ENCODE results near the gene OPRPN.

The OPRPN gene

DNA sequence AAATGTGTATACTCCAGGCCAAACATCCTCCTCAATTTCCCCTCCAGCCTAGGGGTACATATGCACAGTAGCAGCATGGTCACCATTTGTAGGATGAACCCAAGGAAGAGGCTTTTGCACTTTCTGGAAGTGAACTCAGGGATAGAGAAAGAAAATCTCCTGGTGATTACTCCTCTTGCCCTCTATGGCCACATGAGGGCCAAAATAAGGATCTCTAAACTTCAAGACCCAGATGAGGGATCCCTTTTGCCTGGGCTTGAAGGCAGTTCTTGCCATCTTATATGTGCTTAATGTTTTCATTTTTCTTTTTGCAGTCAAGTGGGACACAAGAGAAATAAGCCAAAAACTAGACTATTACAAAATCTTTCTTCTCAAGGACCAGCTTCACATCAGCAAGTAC is 44.7 kb downstream of the OPRPN start:
- TF ChIP-seq, protein P1, sequence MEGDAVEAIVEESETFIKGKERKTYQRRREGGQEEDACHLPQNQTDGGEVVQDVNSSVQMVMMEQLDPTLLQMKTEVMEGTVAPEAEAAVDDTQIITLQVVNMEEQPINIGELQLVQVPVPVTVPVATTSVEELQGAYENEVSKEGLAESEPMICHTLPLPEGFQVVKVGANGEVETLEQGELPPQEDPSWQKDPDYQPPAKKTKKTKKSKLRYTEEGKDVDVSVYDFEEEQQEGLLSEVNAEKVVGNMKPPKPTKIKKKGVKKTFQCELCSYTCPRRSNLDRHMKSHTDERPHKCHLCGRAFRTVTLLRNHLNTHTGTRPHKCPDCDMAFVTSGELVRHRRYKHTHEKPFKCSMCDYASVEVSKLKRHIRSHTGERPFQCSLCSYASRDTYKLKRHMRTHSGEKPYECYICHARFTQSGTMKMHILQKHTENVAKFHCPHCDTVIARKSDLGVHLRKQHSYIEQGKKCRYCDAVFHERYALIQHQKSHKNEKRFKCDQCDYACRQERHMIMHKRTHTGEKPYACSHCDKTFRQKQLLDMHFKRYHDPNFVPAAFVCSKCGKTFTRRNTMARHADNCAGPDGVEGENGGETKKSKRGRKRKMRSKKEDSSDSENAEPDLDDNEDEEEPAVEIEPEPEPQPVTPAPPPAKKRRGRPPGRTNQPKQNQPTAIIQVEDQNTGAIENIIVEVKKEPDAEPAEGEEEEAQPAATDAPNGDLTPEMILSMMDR (IDR thresholded peaks at IDR 0.05; ENCODE audit: borderline replicate concordance, extremely low read depth, low read length, poor library complexity, severe bottlenecking), result no peak
- TF ChIP-seq EZH2 (IDR thresholded peaks at IDR 0.05; ENCODE audit: borderline replicate concordance, low read depth, low read length, severe bottlenecking), result no peak
- Histone ChIP-seq H3K4me2 (ENCODE audit: insufficient read depth, low read length) (no peak overlapping the region), H3K27me3 (ENCODE audit: insufficient read depth, low read length, poor library complexity) (no peaks in the 10 kb centered on the region), H3K9me3 (ENCODE audit: insufficient read depth, low read length, severe bottlenecking) (no peaks in the 10 kb centered on the region), H4K20me1 (ENCODE audit: insufficient read depth, low read length) (no peaks in the 10 kb centered on the region), H3K27ac (ENCODE audit: low read length) (no peak overlapping the region), H3K4me1 (ENCODE audit: insufficient read depth, low read length) (no peaks in the 10 kb centered on the region), H3K36me3 (ENCODE audit: insufficient read depth, low read length) (no peaks in the 10 kb centered on the region), H3K79me2 (ENCODE audit: insufficient read depth, low read length) (no peaks in the 10 kb centered on the region), H3K4me3 (ENCODE audit: low read depth in 1 of 2, low read length in 2 of 2) (no peak overlapping the region), H2AFZ (ENCODE audit: low read depth, low read length) (no peak overlapping the region), H3K9ac (ENCODE audit: low read depth, low read length) (no peak overlapping the region)
- ATAC-seq (ENCODE audit: insufficient read depth, low read depth) (no peak), DNase-seq (no peak)

DNA sequence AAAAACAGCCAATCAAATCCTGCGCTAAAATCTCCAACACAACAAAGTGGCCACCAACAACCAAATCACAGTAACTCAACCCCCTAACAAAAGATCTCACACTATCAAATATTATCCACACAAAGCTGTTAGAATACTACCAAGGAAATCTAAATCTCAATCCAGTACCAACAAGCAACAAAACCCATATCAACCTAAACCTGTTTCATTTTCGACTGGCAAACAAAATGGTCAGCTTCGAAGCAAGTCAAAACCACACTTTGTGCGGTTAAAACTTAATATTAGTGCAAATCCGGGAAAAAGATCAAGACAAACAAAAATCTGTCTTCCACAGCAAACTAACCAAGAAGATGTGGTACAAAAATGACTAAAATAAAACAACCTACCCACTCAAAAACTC is 45.6 kb downstream of the OPRPN start:
- Histone ChIP-seq H3K9me3 (ENCODE audit: insufficient read depth, low read length, severe bottlenecking) (no peaks in the 10 kb centered on the region), H3K4me3 (ENCODE audit: low read depth in 1 of 2, low read length in 2 of 2) (no peak overlapping the region), H4K20me1 (ENCODE audit: insufficient read depth, low read length) (no peaks in the 10 kb centered on the region), H3K4me2 (ENCODE audit: insufficient read depth, low read length) (no peak overlapping the region), H3K79me2 (ENCODE audit: insufficient read depth, low read length) (no peaks in the 10 kb centered on the region), H3K27ac (ENCODE audit: low read length) (no peak overlapping the region), H2AFZ (ENCODE audit: low read depth, low read length) (no peak overlapping the region), H3K27me3 (ENCODE audit: insufficient read depth, low read length, poor library complexity) (no peaks in the 10 kb centered on the region), H3K4me1 (ENCODE audit: insufficient read depth, low read length) (no peaks in the 10 kb centered on the region), H3K36me3 (ENCODE audit: insufficient read depth, low read length) (no peaks in the 10 kb centered on the region), H3K9ac (ENCODE audit: low read depth, low read length) (no peak overlapping the region)
- no peak for ATAC-seq (ENCODE audit: insufficient read depth, low read depth)
- DNase-seq, result no peak
- TF ChIP-seq, protein P1 (IDR thresholded peaks at IDR 0.05; ENCODE audit: borderline replicate concordance, extremely low read depth, low read length, poor library complexity, severe bottlenecking), result no peak
- no peak for TF ChIP-seq EZH2 (IDR thresholded peaks at IDR 0.05; ENCODE audit: borderline replicate concordance, low read depth, low read length, severe bottlenecking)

- Histone ChIP-seq H3K36me3 (ENCODE audit: insufficient read depth, low read length) (no peaks in the 10 kb centered on the region), H3K4me2 (ENCODE audit: insufficient read depth, low read length) (no peak overlapping the region), H2AFZ (ENCODE audit: low read depth, low read length) (no peak overlapping the region), H3K9ac (ENCODE audit: low read depth, low read length) (no peak overlapping the region), H3K27ac (ENCODE audit: low read length) (no peak overlapping the region), H3K4me3 (ENCODE audit: low read depth in 1 of 2, low read length in 2 of 2) (no peak overlapping the region), H3K9me3 (ENCODE audit: insufficient read depth, low read length, severe bottlenecking) (no peaks in the 10 kb centered on the region), H3K79me2 (ENCODE audit: insufficient read depth, low read length) (no peaks in the 10 kb centered on the region), H3K4me1 (ENCODE audit: insufficient read depth, low read length) (no peaks in the 10 kb centered on the region), H3K27me3 (ENCODE audit: insufficient read depth, low read length, poor library complexity) (peaks cover 6% of the 10 kb centered on the region), H4K20me1 (ENCODE audit: insufficient read depth, low read length) (no peaks in the 10 kb centered on the region)
- no peak for TF ChIP-seq EZH2 (IDR thresholded peaks at IDR 0.05; ENCODE audit: borderline replicate concordance, low read depth, low read length, severe bottlenecking)
- TF ChIP-seq, protein P1 (IDR thresholded peaks at IDR 0.05; ENCODE audit: borderline replicate concordance, extremely low read depth, low read length, poor library complexity, severe bottlenecking), result no peak
- DNase-seq (no peak), ATAC-seq (ENCODE audit: insufficient read depth, low read depth) (no peak)
These were observed 51.5 kb downstream of the OPRPN start for GRCh38 chr4:70449220-70449619.

DNA sequence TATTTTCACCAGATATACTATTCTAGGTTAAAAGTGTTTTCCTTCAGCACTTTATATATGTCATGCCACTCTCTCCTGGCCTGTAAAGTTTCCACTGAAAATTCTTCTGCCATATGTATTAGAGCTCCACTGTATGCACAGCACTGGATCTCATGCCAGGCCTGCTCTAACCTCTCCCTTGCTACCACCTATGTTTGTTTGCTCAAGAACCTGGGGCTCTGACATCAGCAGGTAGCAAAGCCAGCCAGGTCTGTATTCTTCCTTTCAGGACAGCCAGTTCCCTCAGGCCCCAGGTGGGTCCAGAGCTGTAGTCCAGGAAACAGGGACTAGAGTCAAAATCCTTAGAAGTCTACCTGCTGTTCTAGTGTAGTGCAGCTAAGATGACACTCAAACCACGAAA is 55.2 kb downstream of the OPRPN start:
- H3K79me2 ChIP-seq (ENCODE audit: insufficient read depth, low read length), result no peaks in the 10 kb centered on the region
- TF ChIP-seq EZH2 (IDR thresholded peaks at IDR 0.05; ENCODE audit: borderline replicate concordance, low read depth, low read length, severe bottlenecking), result no peak
- TF ChIP-seq, protein P1 (IDR thresholded peaks at IDR 0.05; ENCODE audit: borderline replicate concordance, extremely low read depth, low read length, poor library complexity, severe bottlenecking), result no peak
- no peaks in the 10 kb centered on the region for H3K36me3 ChIP-seq (ENCODE audit: insufficient read depth, low read length)
- ATAC-seq (ENCODE audit: insufficient read depth, low read depth) (no peak), DNase-seq (no peak)
- peaks cover 6% of the 10 kb centered on the region for H3K27me3 ChIP-seq (ENCODE audit: insufficient read depth, low read length, poor library complexity)
- no peak overlapping the region for H3K27ac ChIP-seq (ENCODE audit: low read length)
- H4K20me1 ChIP-seq (ENCODE audit: insufficient read depth, low read length), result no peaks in the 10 kb centered on the region
- H3K9ac ChIP-seq (ENCODE audit: low read depth, low read length), result no peak overlapping the region
- no peaks in the 10 kb centered on the region for H3K9me3 ChIP-seq (ENCODE audit: insufficient read depth, low read length, severe bottlenecking)
- H2AFZ ChIP-seq (ENCODE audit: low read depth, low read length), result no peak overlapping the region
- H3K4me1 ChIP-seq (ENCODE audit: insufficient read depth, low read length), result no peaks in the 10 kb centered on the region
- no peak overlapping the region for H3K4me2 ChIP-seq (ENCODE audit: insufficient read depth, low read length)
- H3K4me3 ChIP-seq (ENCODE audit: low read depth in 1 of 2, low read length in 2 of 2), result no peak overlapping the region

Data from DND-41 (cell line).